NB4 (cell line): ENCODE results near the gene HOXB1.

ENCODE experiments used
- CTCF ChIP-seq: IDR thresholded peaks from one replicate; pipeline ENCODE4 v1.5.1; 2012; ENCODE audit warnings: low read depth, low read length
- MAX ChIP-seq: IDR thresholded peaks from 2 replicates; pipeline ENCODE4 v1.6.1; 2011; ENCODE audit warnings: low read depth, low read length
- MYC ChIP-seq: IDR thresholded peaks from 2 replicates; pipeline ENCODE4 v1.6.1; 2011; ENCODE audit warnings: low read depth, low read length
- POLR2A ChIP-seq: IDR thresholded peaks from 2 replicates; pipeline ENCODE4 v1.6.1; 2011; ENCODE audit warnings: mild to moderate bottlenecking; ENCODE audit not compliant: insufficient read length; ENCODE audit errors: extremely low read depth

GRCh38 chr17:48566717-48567116 is 35.9 kb upstream of the HOXB1 start:
- TF ChIP-seq CTCF = no peak
- no peak for TF ChIP-seq POLR2A
- TF ChIP-seq MYC = no peak
- no peak for TF ChIP-seq MAX
